Gastrocnemius medialis (tissue), 4 donors: ENCODE results near the gene NEMF.

ENCODE experiments used
- CTCF ChIP-seq, 5 experiments: fragments of 450-650 bp in 3 of 5; fragments of 200-600 bp in 2 of 5; sonication (generic) in 2 of 5; IDR thresholded peaks in 4 of 5; conservative IDR thresholded peaks in 1 of 5; 1 replicate in 4 of 5; 2 replicates in 1 of 5; pipeline ENCODE4 v1.5.1; 2016 to 2019; ENCODE audit warnings: antibody characterized with exemption in 5 of 5, mild to moderate bottlenecking in 3 of 5, moderate library complexity in 3 of 5
- POLR2A ChIP-seq, 2 donors: fragments of 450-650 bp; IDR thresholded peaks; one replicate each; pipeline ENCODE4 v1.6.1; 2017; ENCODE audit warnings: antibody characterized with exemption in 2 of 2, mild to moderate bottlenecking in 2 of 2, moderate library complexity in 2 of 2

- TF ChIP-seq CTCF (IDR thresholded peaks at IDR 0.05 in 4 of 5, conservative IDR thresholded peaks at IDR 0.05 in 1 of 5) (no peak), POLR2A (IDR thresholded peaks at IDR 0.05) (no peak)
Observed at GRCh38 chr14:49770212-49770817, 82.3 kb downstream of the NEMF start.
